Fibroblast of lung (primary cell): ENCODE results near the gene CERS3. TPM values are rescaled to one million over a fixed set of nuclear protein-coding genes. Genes with fewer than 3 reads are reported as not detected.

Experiments
- DNase-seq, 2 donors: peaks; one replicate each; pipeline versions ENCODE4 v3.0.0 to v3.0.0-alpha.2; 2010; ENCODE audit warnings: low read depth in 2 of 2
- H2AFZ ChIP-seq: 2 replicates; pipeline ENCODE4 v1.5.1; 2012; ENCODE audit warnings: low read length, control low read depth, inconsistent platforms
- H3K27ac ChIP-seq: 2 replicates; pipeline ENCODE4 v1.5.1; 2011; ENCODE audit warnings: low read length, control low read depth; ENCODE audit not compliant: insufficient read depth
- H3K27me3 ChIP-seq: 2 replicates; pipeline ENCODE4 v1.5.1; 2011; ENCODE audit warnings: mild to moderate bottlenecking, low read length; ENCODE audit not compliant: control insufficient read depth, insufficient read depth
- H3K36me3 ChIP-seq: 2 replicates; pipeline ENCODE4 v1.5.1; 2011; ENCODE audit warnings: low read length; ENCODE audit not compliant: control insufficient read depth, insufficient read depth
- H3K4me1 ChIP-seq: 2 replicates; pipeline ENCODE4 v1.5.1; 2011; ENCODE audit warnings: low read length; ENCODE audit not compliant: control insufficient read depth, insufficient read depth; ENCODE audit errors: extremely low read depth
- H3K4me2 ChIP-seq: 2 replicates; pipeline ENCODE4 v1.5.1; 2011; ENCODE audit warnings: low read length, control low read depth; ENCODE audit not compliant: insufficient read depth; ENCODE audit errors: extremely low read depth
- H3K4me3 ChIP-seq, 4 experiments: fragments of 200-600 bp in 1 of 4; sonication (generic) in 1 of 4; replicated peaks in 1 of 4; 2 replicates each; pipeline ENCODE4 v1.5.1; 2011 to 2016; ENCODE audit warnings: low read length in 4 of 4, low read depth in 3 of 4, mild to moderate bottlenecking in 3 of 4, control low read depth in 2 of 4, inconsistent platforms in 1 of 4, mixed read lengths in 1 of 4; ENCODE audit not compliant: insufficient read depth in 1 of 4; ENCODE audit errors: control extremely low read depth in 1 of 4
- H3K79me2 ChIP-seq: 2 replicates; pipeline ENCODE4 v1.5.1; 2012; ENCODE audit warnings: mild to moderate bottlenecking, low read length, inconsistent platforms; ENCODE audit not compliant: control insufficient read depth, insufficient read depth
- H3K9ac ChIP-seq: 2 replicates; pipeline ENCODE4 v1.5.1; 2011; ENCODE audit warnings: mild to moderate bottlenecking, low read length, control low read depth; ENCODE audit not compliant: insufficient read depth
- H3K9me3 ChIP-seq: 2 replicates; pipeline ENCODE4 v1.5.1; 2012; ENCODE audit warnings: low read depth, low read length; ENCODE audit not compliant: control insufficient read depth, insufficient read depth
- H4K20me1 ChIP-seq: 2 replicates; pipeline ENCODE4 v1.5.1; 2011; ENCODE audit warnings: low read length; ENCODE audit not compliant: control insufficient read depth, insufficient read depth; ENCODE audit errors: extremely low read depth
- CTCF ChIP-seq, 2 donors: IDR thresholded peaks in 1 of 2; conservative IDR thresholded peaks in 1 of 2; 1 replicate in 1 of 2; 2 replicates in 1 of 2; pipeline ENCODE4 v1.5.1; 2011 to 2012; ENCODE audit warnings: low read length in 2 of 2, control low read depth in 1 of 2, inconsistent platforms in 1 of 2, low read depth in 1 of 2, mild to moderate bottlenecking in 1 of 2
- EZH2 ChIP-seq: IDR thresholded peaks from 2 replicates; pipeline ENCODE4 v1.5.1; 2012; ENCODE audit warnings: low read length, control low read depth, mild to moderate bottlenecking; ENCODE audit errors: missing control alignments
- polyA plus RNA-seq, 2 donors: library from polyadenylated mRNA; depleted of rRNA in 1 of 2; stranded (reverse) in 1 of 2; unstranded in 1 of 2; fragments of >200 nt; gene quantifications; 2 replicates each; pipeline ENCODE4 v1.2.1, GENCODE V29; 2011 to 2012; ENCODE audit warnings: missing spikeins in 1 of 2
- total RNA-seq: library from RNA; depleted of rRNA; stranded (reverse); fragments of >200 nt; gene quantifications from 2 replicates; pipeline ENCODE4 v1.2.1, GENCODE V29; 2014

Gene CERS3
- total and polyA plus RNA-seq, 2 donors (not counting 1 experiment from before 2014, with no cell fraction given): not detected

GRCh38 chr15:100493213-100493612, 35.5 kb downstream of the CERS3 start:
- Histone ChIP-seq H3K27ac (no peak overlapping the region), H3K27me3 (no peaks in the 10 kb centered on the region), H4K20me1 (no peaks in the 10 kb centered on the region), H3K4me1 (no peaks in the 10 kb centered on the region), H2AFZ (no peak overlapping the region), H3K9ac (no peak overlapping the region), H3K79me2 (no peaks in the 10 kb centered on the region), H3K4me3 (no peak overlapping the region), H3K4me2 (no peak overlapping the region), H3K9me3 (no peaks in the 10 kb centered on the region), H3K36me3 (no peaks in the 10 kb centered on the region)
- no peak for TF ChIP-seq EZH2
- TF ChIP-seq CTCF (conservative IDR thresholded peaks at IDR 0.05 in 1 of 2, IDR thresholded peaks at IDR 0.05 in 1 of 2; ENCODE audit: low read depth in 1 of 2, low read length in 2 of 2): no peak
- no peak for DNase-seq

- no peaks in the 10 kb centered on the region for H3K4me1 ChIP-seq
- TF ChIP-seq CTCF (conservative IDR thresholded peaks at IDR 0.05 in 1 of 2, IDR thresholded peaks at IDR 0.05 in 1 of 2; ENCODE audit: low read depth in 1 of 2, low read length in 2 of 2) (no peak), EZH2 (no peak)
- H2AFZ ChIP-seq: no peak overlapping the region
These were observed 44.3 kb downstream of the CERS3 start for GRCh38 chr15:100484443-100484842.

GRCh38 chr15:100483370-100483769, 45.4 kb downstream of the CERS3 start:
- H3K9me3 ChIP-seq: no peaks in the 10 kb centered on the region

More at GRCh38 chr15:100484443-100484842, 44.3 kb downstream of the CERS3 start:
- H3K27me3 ChIP-seq: no peaks in the 10 kb centered on the region
- H3K27ac ChIP-seq: no peak overlapping the region
- no peaks in the 10 kb centered on the region for H3K9me3 ChIP-seq
- H3K36me3 ChIP-seq: no peaks in the 10 kb centered on the region
- H4K20me1 ChIP-seq: no peaks in the 10 kb centered on the region
- no peak overlapping the region for H3K9ac ChIP-seq
- H3K4me3 ChIP-seq: no peak overlapping the region
- no peaks in the 10 kb centered on the region for H3K79me2 ChIP-seq
- no peak overlapping the region for H3K4me2 ChIP-seq
- no peak for DNase-seq

More at GRCh38 chr15:100483370-100483769, 45.4 kb downstream of the CERS3 start:
- Histone ChIP-seq H3K9ac (no peak overlapping the region), H2AFZ (no peak overlapping the region), H3K27me3 (no peaks in the 10 kb centered on the region), H3K4me2 (no peak overlapping the region), H3K79me2 (no peaks in the 10 kb centered on the region), H3K36me3 (no peaks in the 10 kb centered on the region), H3K4me3 (no peak overlapping the region), H4K20me1 (no peaks in the 10 kb centered on the region), H3K4me1 (no peaks in the 10 kb centered on the region), H3K27ac (no peak overlapping the region)
- DNase-seq: no peak
- no peak for TF ChIP-seq EZH2
- TF ChIP-seq CTCF (conservative IDR thresholded peaks at IDR 0.05 in 1 of 2, IDR thresholded peaks at IDR 0.05 in 1 of 2; ENCODE audit: low read depth in 1 of 2, low read length in 2 of 2): no peak
